Sigmoid colon (tissue), 7 donors: ENCODE measurements around the gene ATP5PO. TPM values are rescaled to one million over a fixed set of nuclear protein-coding genes. Genes with fewer than 3 reads are reported as not detected.

Source experiments
- DNase-seq: peaks from one replicate; pipeline ENCODE4 v3.0.0-alpha.2; 2019
- H3K27ac ChIP-seq, 4 donors: fragments of 200-600 bp; sonication (generic); one replicate each; pipeline ENCODE4 v1.5.1; 2016 to 2019; ENCODE audit warnings: mild to moderate bottlenecking in 1 of 4
- H3K27me3 ChIP-seq, 3 donors: fragments of 200-600 bp; sonication (generic); one replicate each; pipeline ENCODE4 v1.5.1; 2019; ENCODE audit warnings: mild to moderate bottlenecking in 1 of 3
- H3K36me3 ChIP-seq, 4 donors: fragments of 200-600 bp; sonication (generic); one replicate each; pipeline ENCODE4 v1.5.1; 2016 to 2019
- H3K4me1 ChIP-seq, 4 donors: fragments of 200-600 bp; sonication (generic); one replicate each; pipeline ENCODE4 v1.5.1; 2017 to 2019
- H3K4me3 ChIP-seq, 4 donors: fragments of 200-600 bp; sonication (generic); one replicate each; pipeline ENCODE4 v1.5.1; 2017 to 2019; ENCODE audit warnings: mild to moderate bottlenecking in 2 of 4, moderate library complexity in 1 of 4
- H3K9me3 ChIP-seq, 4 donors: fragments of 200-600 bp in 3 of 4; sonication (generic) in 3 of 4; one replicate each; pipeline versions ENCODE4 v1.5.1 to v1.6.1; 2013 to 2019
- EP300 ChIP-seq, 4 donors: sonication (generic); formaldehyde crosslinking; IDR thresholded peaks; one replicate each; pipeline ENCODE4 v1.6.1; 2017; ENCODE audit warnings: antibody characterized with exemption in 4 of 4
- POLR2A ChIP-seq, 2 donors: fragments of 450-650 bp; IDR thresholded peaks; one replicate each; pipeline ENCODE4 v1.6.1; 2016; ENCODE audit warnings: antibody characterized with exemption in 2 of 2, mild to moderate bottlenecking in 2 of 2, moderate library complexity in 2 of 2
- POLR2AphosphoS5 ChIP-seq, 4 donors: sonication (generic); formaldehyde crosslinking; IDR thresholded peaks; one replicate each; pipeline ENCODE4 v1.6.1; 2017; ENCODE audit warnings: antibody characterized with exemption in 4 of 4
- WGBS, 2 donors: extraction: QIAGEN DNeasy Blood & Tissue Kit; methylation state at CpG; one replicate each; pipeline ENCODE4 v1.1.7; 2013; 5-methylcytosine and 5-hydroxymethylcytosine counted together
- intact Hi-C: fragments of 100-400 bp; cut with DNase I; formaldehyde crosslinking; loops from one replicate; pipeline ENCODE4 v1.15.1; 2023
- polyA plus RNA-seq, 3 donors: library from polyadenylated mRNA; stranded (reverse); fragments of 200-250 nt; gene quantifications; one replicate each; pipeline ENCODE4 v1.2.3, GENCODE V29; 2013
- total RNA-seq, 4 donors: library from RNA; depleted of rRNA; stranded (reverse); fragments of >200 nt; gene quantifications; one replicate each; pipeline ENCODE4 v1.1.0, GENCODE V29; 2016
- TF ChIP-seq, protein P1 (sequence below), 4 experiments: fragments of 450-650 bp in 3 of 4; fragments of 200-600 bp in 1 of 4; IDR thresholded peaks; one replicate each; pipeline ENCODE4 v1.5.1; 2016 to 2019; ENCODE audit warnings: antibody characterized with exemption in 4 of 4, mild to moderate bottlenecking in 3 of 4, moderate library complexity in 2 of 4
- donor health status: healthy with polysubstance abuse.
- donor health status: Bipolar disorder and iron deficiency.
- donor health status: healthy.

The ATP5PO gene
- total and polyA plus RNA-seq, 7 donors, result 277 to 742 (median 414) TPM

DNA sequence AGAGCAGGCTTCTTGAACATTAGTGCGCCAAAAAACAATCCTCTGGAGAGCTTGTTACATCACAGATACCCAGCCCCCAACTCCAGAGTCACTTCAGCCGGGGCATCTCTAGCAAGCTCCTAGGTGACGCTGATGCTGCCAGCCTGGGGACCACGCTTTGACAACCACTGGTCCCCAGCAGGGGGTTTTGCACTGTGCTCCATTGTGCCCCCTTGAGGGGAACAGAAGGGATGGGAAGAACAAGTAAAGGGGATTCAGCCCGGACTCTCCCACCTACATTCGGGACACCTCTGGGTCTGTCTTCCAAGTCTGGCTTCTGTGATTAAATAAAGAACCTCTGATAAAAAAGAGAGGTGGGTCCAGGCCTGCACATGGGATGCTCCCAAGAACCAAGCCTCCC lies 60.4 kb downstream of the ATP5PO start:
- H3K4me3 ChIP-seq, result no peak overlapping the region
- WGBS, 2 donors, result 93 to 96% methylated on average over 6 of the region's 6 CpGs
- peak; percentile 39 for DNase-seq
- H3K36me3 ChIP-seq, result no peaks in the 10 kb centered on the region
- no peaks in the 10 kb centered on the region for H3K4me1 ChIP-seq
- no peaks in the 10 kb centered on the region for H3K9me3 ChIP-seq
- TF ChIP-seq, protein P1, sequence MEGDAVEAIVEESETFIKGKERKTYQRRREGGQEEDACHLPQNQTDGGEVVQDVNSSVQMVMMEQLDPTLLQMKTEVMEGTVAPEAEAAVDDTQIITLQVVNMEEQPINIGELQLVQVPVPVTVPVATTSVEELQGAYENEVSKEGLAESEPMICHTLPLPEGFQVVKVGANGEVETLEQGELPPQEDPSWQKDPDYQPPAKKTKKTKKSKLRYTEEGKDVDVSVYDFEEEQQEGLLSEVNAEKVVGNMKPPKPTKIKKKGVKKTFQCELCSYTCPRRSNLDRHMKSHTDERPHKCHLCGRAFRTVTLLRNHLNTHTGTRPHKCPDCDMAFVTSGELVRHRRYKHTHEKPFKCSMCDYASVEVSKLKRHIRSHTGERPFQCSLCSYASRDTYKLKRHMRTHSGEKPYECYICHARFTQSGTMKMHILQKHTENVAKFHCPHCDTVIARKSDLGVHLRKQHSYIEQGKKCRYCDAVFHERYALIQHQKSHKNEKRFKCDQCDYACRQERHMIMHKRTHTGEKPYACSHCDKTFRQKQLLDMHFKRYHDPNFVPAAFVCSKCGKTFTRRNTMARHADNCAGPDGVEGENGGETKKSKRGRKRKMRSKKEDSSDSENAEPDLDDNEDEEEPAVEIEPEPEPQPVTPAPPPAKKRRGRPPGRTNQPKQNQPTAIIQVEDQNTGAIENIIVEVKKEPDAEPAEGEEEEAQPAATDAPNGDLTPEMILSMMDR (IDR thresholded peaks at IDR 0.05), result no peak
- TF ChIP-seq EP300 (IDR thresholded peaks at IDR 0.05), result no peak
- TF ChIP-seq POLR2AphosphoS5 (IDR thresholded peaks at IDR 0.05), result no peak
- no peak for TF ChIP-seq POLR2A (IDR thresholded peaks at IDR 0.05)
- intact Hi-C loops, result no loop called here
- no peaks in the 10 kb centered on the region for H3K27me3 ChIP-seq
- no peak overlapping the region for H3K27ac ChIP-seq

DNA sequence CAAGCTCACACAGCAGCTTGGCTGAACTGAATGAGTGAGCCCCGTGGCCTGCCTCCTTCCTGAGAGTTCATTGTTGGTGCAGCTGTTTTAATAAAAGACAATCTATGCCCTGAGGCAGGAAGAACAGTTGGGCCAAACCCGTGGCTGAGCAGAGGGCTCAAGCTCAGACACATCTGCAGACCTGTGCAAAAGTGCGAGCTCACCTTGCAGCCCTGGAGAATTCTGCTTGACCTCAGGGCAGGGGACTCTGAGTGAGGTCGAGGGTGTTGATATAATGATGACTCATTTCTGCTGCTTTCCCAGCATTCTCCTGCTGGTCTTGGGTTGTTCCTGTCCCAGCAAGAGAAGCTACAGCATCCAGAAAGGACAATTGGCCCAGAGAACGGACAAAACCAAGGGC lies 61.0 kb downstream of the ATP5PO start:
- WGBS, 2 donors, result 59 to 69% methylated on average over 5 of the region's 5 CpGs
- H3K9me3 ChIP-seq, result no peaks in the 10 kb centered on the region
- TF ChIP-seq, protein P1 (IDR thresholded peaks at IDR 0.05), result no peak
- TF ChIP-seq POLR2AphosphoS5 (IDR thresholded peaks at IDR 0.05) (no peak), POLR2A (IDR thresholded peaks at IDR 0.05) (no peak), EP300 (IDR thresholded peaks at IDR 0.05) (no peak)
- no peak for DNase-seq
- H3K36me3 ChIP-seq, result no peaks in the 10 kb centered on the region
- no peaks in the 10 kb centered on the region for H3K27me3 ChIP-seq
- no peak overlapping the region for H3K4me3 ChIP-seq
- intact Hi-C loops, result no loop called here
- no peaks in the 10 kb centered on the region for H3K4me1 ChIP-seq
- H3K27ac ChIP-seq, result no peak overlapping the region

Other genes starting within 250 kb of the ATP5PO start
- 10 to 100 TPM; 41.0 to 95.8 (median 70.7) TPM for gene MRPS6, start 157.8 kb upstream of the ATP5PO start, total RNA-seq
- gene MRPS6, start 157.8 kb upstream of the ATP5PO start, polyA plus RNA-seq, result 100 to 1,000 TPM in 1 of 3 donors, 10 to 100 TPM in 2; 60.0 to 118 (median 88.3) TPM
- 10 to 100 TPM; 20.6 to 41.8 (median 22.7) TPM for gene SLC5A3, start 157.8 kb upstream of the ATP5PO start, total RNA-seq
- 1 to 10 TPM in 2 of 3 donors, under 1 TPM in 1; 0.60 to 3.6 (median 1.2) TPM for gene SLC5A3, start 157.8 kb upstream of the ATP5PO start, polyA plus RNA-seq